Aorta (tissue), 5 donors: ENCODE measurements around the gene ATP6V0A4. TPM values are rescaled to one million over a fixed set of nuclear protein-coding genes. Genes with fewer than 3 reads are reported as not detected.

Experiments used
- ATAC-seq: fragments of 200-7000 bp; cut with Tn5 transposase; one replicate; pipeline ENCODE4 v1.9.1; 2022; ENCODE audit warnings: moderate library complexity; ENCODE audit not compliant: low FRiP score
- DNase-seq, 2 donors: peaks; one replicate each; pipeline ENCODE4 v3.0.0-alpha.2; 2020
- H3K27ac ChIP-seq, 2 donors: one replicate each; pipeline ENCODE4 v1.5.1; 2013; ENCODE audit warnings: low read length in 2 of 2, mild to moderate bottlenecking in 2 of 2, moderate library complexity in 2 of 2, control low read depth in 1 of 2, inconsistent platforms in 1 of 2, low read depth in 1 of 2
- H3K27me3 ChIP-seq, 2 donors: one replicate each; pipeline ENCODE4 v1.6.1; 2013; ENCODE audit warnings: control low read depth in 1 of 2, low read length in 1 of 2, mild to moderate bottlenecking in 1 of 2, moderate library complexity in 1 of 2; ENCODE audit not compliant: insufficient read depth in 2 of 2, control insufficient read depth in 1 of 2
- H3K36me3 ChIP-seq, 2 donors: one replicate each; pipeline ENCODE4 v1.6.1; 2013; ENCODE audit warnings: control low read depth in 1 of 2, low read length in 1 of 2, mild to moderate bottlenecking in 1 of 2; ENCODE audit not compliant: insufficient read depth in 2 of 2, control insufficient read depth in 1 of 2
- H3K4me1 ChIP-seq, 2 donors: one replicate each; pipeline ENCODE4 v1.6.1; 2013; ENCODE audit warnings: low read length in 2 of 2, control low read depth in 1 of 2, mild to moderate bottlenecking in 1 of 2, moderate library complexity in 1 of 2; ENCODE audit not compliant: insufficient read depth in 2 of 2, control insufficient read depth in 1 of 2
- H3K4me3 ChIP-seq, 2 donors: one replicate each; pipeline ENCODE4 v1.5.1; 2013; ENCODE audit warnings: low read length in 2 of 2, control low read depth in 1 of 2, mild to moderate bottlenecking in 1 of 2
- H3K9me3 ChIP-seq: one replicate; pipeline ENCODE4 v1.6.1; 2013; ENCODE audit warnings: mild to moderate bottlenecking, low read length; ENCODE audit not compliant: control insufficient read depth
- whole genome bisulfite sequencing, 2 donors: extraction: QIAGEN DNeasy Blood & Tissue Kit; methylation state at CpG; one replicate each; pipeline ENCODE4 v1.1.7; 2013; 5-methylcytosine and 5-hydroxymethylcytosine counted together
- intact Hi-C, 2 donors: fragments of 100-400 bp; cut with DNase I; formaldehyde crosslinking; loops; one replicate each; pipeline versions ENCODE4 v1.14.2 to v1.15.0; 2022
- polyA plus RNA-seq, 2 donors: library from polyadenylated mRNA; stranded (reverse); fragments of 200-250 nt; gene quantifications; one replicate each; pipeline ENCODE4 v1.2.3, GENCODE V29; 2013
- total RNA-seq, 2 donors: library from RNA; stranded (reverse); fragmentation: NEBNext Ultra II Directional; extraction: Animal tissue kit (Norgen Biotek cat#: 25700); gene quantifications; one replicate each; pipeline ENCODE4 v1.2.1, GENCODE V29; 2021
- donor health status: healthy with polysubstance abuse.
- donor health status: Bipolar disorder and iron deficiency.
- donor health status: DM: no; HTN: no; CAD: no.
- donor health status: DM: no; HTN: no; CAD: no.
- donor health status: DM: yes; HTN: yes; CAD: no.

The ATP6V0A4 gene
- total and polyA plus RNA-seq, 4 donors, result not detected

DNA sequence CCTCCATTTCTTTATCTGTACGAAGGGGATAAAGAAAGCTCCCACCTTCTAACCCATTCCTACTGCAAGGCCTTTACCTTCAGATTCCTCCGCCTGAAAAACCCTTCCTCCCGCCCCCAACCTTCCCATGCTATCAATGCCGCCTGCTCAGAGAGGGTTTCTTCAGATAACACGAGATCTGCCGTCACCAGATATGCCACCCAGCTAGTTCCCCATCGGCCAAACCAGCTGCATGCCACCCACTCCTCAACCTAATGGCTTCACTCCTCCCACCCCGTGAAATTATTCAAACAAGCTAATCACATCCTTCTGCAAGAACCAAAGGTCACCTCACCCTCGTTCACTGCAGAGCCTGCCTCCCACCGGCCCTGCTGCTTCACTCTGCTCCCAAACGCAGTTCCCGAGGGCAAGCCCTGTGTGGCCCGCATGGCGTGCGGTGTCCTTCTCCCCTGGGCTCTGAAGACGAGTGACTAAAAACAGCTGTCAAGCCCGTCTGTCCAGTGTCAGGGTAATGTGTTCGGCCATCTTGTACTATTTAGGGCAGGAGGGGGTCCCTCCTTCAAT is 47.0 kb downstream of the ATP6V0A4 start:
- Histone ChIP-seq H3K9me3 (no peaks in the 10 kb centered on the region), H3K36me3 (no peaks in the 10 kb centered on the region), H3K4me3 (no peak overlapping the region), H3K27me3 (no peaks in the 10 kb centered on the region), H3K27ac (no peak overlapping the region), H3K4me1 (no peaks in the 10 kb centered on the region)
- 51 to 54% methylated on average over 18 of the region's 18 CpGs for WGBS, 2 donors
- DNase-seq (no peak), ATAC-seq (no peak)
- intact Hi-C loops, result no loop called here

DNA sequence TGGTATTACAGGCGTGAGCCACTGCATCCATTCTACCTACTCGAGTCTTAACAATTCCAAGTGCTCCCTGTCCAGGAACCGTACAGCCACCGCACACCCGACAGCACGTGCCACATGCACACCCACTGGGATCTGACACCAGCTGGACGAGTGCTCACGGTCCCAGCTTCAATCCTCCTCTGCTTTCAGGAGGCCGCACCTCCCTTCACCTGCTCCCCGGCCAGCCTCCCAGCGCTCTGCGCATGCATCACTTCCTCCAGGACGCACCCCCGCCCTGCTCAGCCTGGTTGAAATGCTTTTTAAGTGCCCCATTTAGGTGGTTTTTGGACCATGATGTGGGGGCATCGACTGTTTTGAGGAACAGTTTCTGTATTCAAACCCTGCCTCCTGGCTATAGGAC is 47.5 kb downstream of the ATP6V0A4 start:
- H3K4me1 ChIP-seq, result no peaks in the 10 kb centered on the region
- DNase-seq, result no peak
- no peaks in the 10 kb centered on the region for H3K9me3 ChIP-seq
- H3K27me3 ChIP-seq, result no peaks in the 10 kb centered on the region
- no peak overlapping the region for H3K4me3 ChIP-seq
- WGBS, 2 donors, result 93 to 94% methylated on average over 15 of the region's 15 CpGs
- no peaks in the 10 kb centered on the region for H3K36me3 ChIP-seq
- intact Hi-C loops, result no loop called here
- no peak overlapping the region for H3K27ac ChIP-seq
- no peak for ATAC-seq

DNA sequence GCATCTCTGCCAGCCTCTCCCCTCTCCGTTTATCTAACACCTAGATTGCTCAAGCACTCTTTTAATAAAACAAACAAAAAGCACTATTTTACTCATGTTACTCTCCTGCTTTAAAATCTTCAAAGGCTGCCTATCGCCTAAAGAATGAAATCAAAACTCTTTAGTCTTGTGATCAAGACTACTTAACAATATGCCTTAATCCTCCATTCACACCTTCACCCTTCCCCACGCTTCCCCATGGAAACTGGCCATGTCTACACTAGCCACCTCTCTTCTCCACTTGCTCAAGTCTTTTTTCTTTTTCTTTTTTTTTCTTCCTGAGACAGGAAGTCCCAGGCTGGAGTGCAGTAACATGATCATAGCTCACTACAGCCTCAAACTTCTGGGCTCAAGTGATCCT is 48.0 kb downstream of the ATP6V0A4 start:
- Histone ChIP-seq H3K4me1 (no peaks in the 10 kb centered on the region), H3K36me3 (no peaks in the 10 kb centered on the region), H3K9me3 (no peaks in the 10 kb centered on the region), H3K27me3 (no peaks in the 10 kb centered on the region), H3K27ac (no peak overlapping the region), H3K4me3 (no peak overlapping the region)
- no peak for DNase-seq
- intact Hi-C loops, result no loop called here
- no peak for ATAC-seq
- WGBS, 2 donors, result 64 to 78% methylated on average over 3 of the region's 3 CpGs

DNA sequence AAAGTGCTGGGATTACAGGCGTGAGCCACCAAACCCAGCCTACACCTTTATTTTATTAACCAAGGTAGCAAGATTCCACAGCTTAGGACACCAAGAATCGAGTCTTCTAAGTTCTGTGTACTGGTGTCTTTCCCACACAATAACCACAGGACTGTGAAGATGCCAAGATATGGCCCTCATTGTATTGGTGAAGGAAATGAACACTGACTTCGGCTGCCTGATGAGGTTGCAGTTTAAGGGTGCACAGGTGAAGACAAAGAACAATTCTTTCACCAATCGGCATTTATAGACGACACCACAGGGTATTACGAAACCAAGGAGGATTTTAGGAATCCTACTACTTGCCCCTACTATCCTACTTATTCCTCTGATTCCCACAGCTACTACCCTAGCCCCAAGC is 49.3 kb downstream of the ATP6V0A4 start:
- Histone ChIP-seq H3K4me3 (no peak overlapping the region), H3K27me3 (no peaks in the 10 kb centered on the region), H3K27ac (no peak overlapping the region), H3K9me3 (no peaks in the 10 kb centered on the region), H3K4me1 (no peaks in the 10 kb centered on the region), H3K36me3 (no peaks in the 10 kb centered on the region)
- 89 to 91% methylated on average over 6 of the region's 6 CpGs for WGBS, 2 donors
- intact Hi-C loops, result no loop called here
- ATAC-seq (no peak), DNase-seq (no peak)

DNA sequence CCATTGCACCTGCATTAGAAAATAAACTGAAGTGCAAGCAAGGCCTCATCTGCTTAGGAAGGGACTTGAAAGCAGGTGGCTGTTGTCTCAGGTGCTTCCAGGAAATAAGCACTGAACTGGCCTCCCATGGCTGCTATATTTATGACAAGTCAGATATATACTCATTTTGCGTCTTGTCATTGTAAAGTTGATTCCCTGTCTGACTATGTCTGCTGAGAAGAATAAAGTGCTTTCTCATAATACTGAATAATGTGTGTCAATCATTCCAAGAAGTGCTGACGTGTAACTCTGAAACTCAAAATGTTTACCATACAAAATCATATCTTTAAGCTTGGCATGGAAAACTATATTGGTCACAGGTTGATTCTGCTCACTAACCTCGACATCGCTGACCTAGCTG is 51.9 kb downstream of the ATP6V0A4 start:
- no peak overlapping the region for H3K4me3 ChIP-seq
- no peak overlapping the region for H3K27ac ChIP-seq
- no peaks in the 10 kb centered on the region for H3K36me3 ChIP-seq
- intact Hi-C loops, result no loop called here
- no peaks in the 10 kb centered on the region for H3K9me3 ChIP-seq
- no peaks in the 10 kb centered on the region for H3K4me1 ChIP-seq
- 83 to 89% methylated on average over 4 of the region's 4 CpGs for WGBS, 2 donors
- no peaks in the 10 kb centered on the region for H3K27me3 ChIP-seq
- DNase-seq (no peak), ATAC-seq (no peak)

DNA sequence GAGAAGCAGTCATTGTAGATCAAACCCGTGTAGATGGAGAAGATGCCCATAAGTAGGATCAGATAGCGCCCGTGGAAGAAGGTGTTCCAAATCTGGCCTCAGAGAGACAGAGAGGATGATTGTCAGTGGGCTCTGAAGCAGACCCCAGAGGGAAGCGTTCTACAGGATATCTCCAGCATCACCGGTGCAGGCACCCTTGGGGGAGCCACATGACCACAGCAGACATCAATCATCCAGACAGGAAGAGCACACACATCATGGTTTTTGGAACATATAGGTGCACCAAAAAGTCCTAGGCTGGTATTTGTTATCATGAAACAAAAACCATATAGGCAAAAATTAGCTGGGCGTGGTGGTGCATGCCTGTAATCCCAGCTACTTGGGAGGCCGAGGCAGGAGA is 52.8 kb downstream of the ATP6V0A4 start:
- DNase-seq (no peak), ATAC-seq (no peak)
- H3K36me3 ChIP-seq, result no peaks in the 10 kb centered on the region
- H3K27me3 ChIP-seq, result no peaks in the 10 kb centered on the region
- no peaks in the 10 kb centered on the region for H3K9me3 ChIP-seq
- intact Hi-C loops, result no loop called here
- no peak overlapping the region for H3K4me3 ChIP-seq
- 92 to 94% methylated on average over 7 of the region's 7 CpGs for WGBS, 2 donors
- no peaks in the 10 kb centered on the region for H3K4me1 ChIP-seq
- no peak overlapping the region for H3K27ac ChIP-seq

DNA sequence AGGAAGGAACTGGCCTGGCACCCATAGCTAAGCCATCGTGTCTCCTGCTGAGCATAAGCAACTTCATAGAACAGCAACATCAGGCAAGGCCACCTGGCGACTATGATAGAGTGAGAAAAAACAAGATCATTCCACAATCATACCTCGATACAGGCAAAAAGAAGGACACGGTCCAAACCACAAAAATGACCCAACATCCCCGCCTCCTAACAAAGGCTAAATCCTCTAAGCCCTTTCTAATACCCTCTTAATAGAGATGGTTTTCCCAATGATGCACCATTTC is 56.6 kb downstream of the ATP6V0A4 start:
- intact Hi-C loops, result no loop called here
- Histone ChIP-seq H3K9me3 (no peaks in the 10 kb centered on the region), H3K27me3 (no peaks in the 10 kb centered on the region), H3K36me3 (no peaks in the 10 kb centered on the region), H3K4me3 (no peak overlapping the region), H3K27ac (no peak overlapping the region), H3K4me1 (no peaks in the 10 kb centered on the region)
- 93 to 94% methylated on average over 5 of the region's 5 CpGs for WGBS, 2 donors
- no peak for DNase-seq
- ATAC-seq, result no peak

DNA sequence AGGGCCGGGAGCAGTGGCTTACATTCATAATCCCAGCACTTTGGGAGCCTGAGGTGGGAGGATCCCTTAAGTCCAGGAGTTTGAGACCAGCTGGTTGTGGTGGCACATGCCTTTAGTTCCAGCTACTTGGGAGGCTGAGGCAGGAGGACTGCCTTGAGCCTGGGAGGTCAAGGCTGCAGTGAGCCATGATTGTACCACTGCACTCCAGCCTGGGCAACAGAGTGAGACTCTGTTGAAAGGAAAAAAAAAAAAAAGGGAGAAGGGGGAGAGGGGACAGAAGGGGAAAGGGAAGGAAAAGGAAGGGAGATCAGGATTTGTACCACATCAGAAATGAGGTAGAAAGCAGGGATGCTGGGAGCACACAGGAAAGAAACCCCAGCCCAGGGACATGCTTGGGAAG is 58.1 kb downstream of the ATP6V0A4 start:
- Histone ChIP-seq H3K27ac (no peak overlapping the region), H3K27me3 (no peaks in the 10 kb centered on the region), H3K4me3 (no peak overlapping the region), H3K36me3 (no peaks in the 10 kb centered on the region), H3K4me1 (no peaks in the 10 kb centered on the region), H3K9me3 (no peaks in the 10 kb centered on the region)
- WGBS, 2 donors, result 76 to 81% methylated on average over 1 of the region's 1 CpG
- intact Hi-C loops, result loop anchor here (10.0 kb wide), 1 partner anchor 1135 kb away; no protein-coding TSS in a partner anchor
- ATAC-seq (no peak), DNase-seq (no peak)

DNA sequence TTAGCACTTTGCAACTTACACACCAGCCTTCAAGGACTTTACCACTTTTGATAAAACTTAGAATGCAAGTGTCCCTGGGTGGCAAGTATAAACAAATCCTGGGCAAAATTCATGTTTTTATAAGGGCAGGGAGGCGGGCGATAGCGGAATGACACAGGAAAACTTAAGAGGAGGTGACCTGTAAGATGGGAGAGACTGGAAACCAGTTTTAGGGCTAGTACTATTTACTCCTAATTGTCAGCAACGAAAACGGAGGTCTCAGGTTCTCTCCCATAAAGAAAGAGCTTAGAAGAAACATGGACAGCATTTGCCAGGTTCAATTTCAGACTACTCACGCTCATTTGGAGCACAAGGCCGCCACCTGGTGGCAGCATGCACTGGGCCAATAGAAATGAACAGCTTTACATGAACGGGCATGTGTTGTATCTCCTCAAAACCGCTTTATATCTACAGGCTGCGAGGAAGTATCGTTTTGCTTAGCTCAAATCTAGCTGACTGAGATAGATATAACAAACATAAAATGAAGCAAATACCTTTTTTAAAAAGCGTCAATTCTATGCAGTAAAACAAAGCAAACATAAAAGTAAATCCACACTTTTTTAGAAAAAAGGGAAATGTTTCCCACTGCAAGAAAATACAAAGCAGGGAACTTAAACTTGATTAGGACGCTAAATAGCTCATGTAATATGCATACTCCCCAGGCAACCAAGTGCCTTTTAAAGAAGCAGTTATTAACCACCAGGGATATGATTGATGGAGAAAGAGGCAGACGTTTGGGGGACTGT is 59.3 kb downstream of the ATP6V0A4 start:
- 13 to 14% methylated on average over 14 of the region's 14 CpGs for whole genome bisulfite sequencing, 2 donors
- DNase-seq, result peak; percentile 86 to 88
- Histone ChIP-seq H3K27ac (no peak overlapping the region), H3K4me1 (no peaks in the 10 kb centered on the region), H3K9me3 (no peaks in the 10 kb centered on the region), H3K4me3 (no peak overlapping the region), H3K27me3 (no peaks in the 10 kb centered on the region), H3K36me3 (no peaks in the 10 kb centered on the region)
- intact Hi-C loops, result loop anchor here (10.0 kb wide), 1 partner anchor 1134 kb away; no protein-coding TSS in a partner anchor
- peak; percentile 48 for ATAC-seq
